Type B pancreatic cell (in vitro differentiated cells): Measurements from ENCODE around the gene ACYP1. TPM values are rescaled to one million over a fixed set of nuclear protein-coding genes. Genes with fewer than 3 reads are reported as not detected.

Experiments
- DNase-seq: peaks from one replicate; pipeline ENCODE4 v3.0.0; 2021; ENCODE audit warnings: mixed read lengths; ENCODE audit not compliant: unreplicated experiment; ENCODE audit errors: extremely low spot score
- H3K27ac Mint-ChIP-seq: 2 replicates; pipeline ENCODE4 v1.8.0; 2021; ENCODE audit warnings: mild to moderate bottlenecking, mixed read lengths
- H3K27me3 Mint-ChIP-seq: 2 replicates; pipeline ENCODE4 v1.8.0; 2021; ENCODE audit warnings: mixed read lengths
- H3K36me3 Mint-ChIP-seq: 2 replicates; pipeline ENCODE4 v1.8.0; 2021; ENCODE audit warnings: mixed read lengths
- H3K4me1 Mint-ChIP-seq: one replicate; pipeline ENCODE4 v1.8.0; 2021; ENCODE audit warnings: mixed read lengths; ENCODE audit not compliant: unreplicated experiment
- H3K4me3 Mint-ChIP-seq: 2 replicates; pipeline ENCODE4 v1.8.0; 2021; ENCODE audit warnings: mild to moderate bottlenecking, mixed read lengths
- H3K9me3 Mint-ChIP-seq: 2 replicates; pipeline ENCODE4 v1.8.0; 2021; ENCODE audit warnings: mixed read lengths
- total RNA-seq: library from RNA; stranded (reverse); gene quantifications from 2 replicates; pipeline ENCODE4 v1.2.1, GENCODE V29; 2021; ENCODE audit warnings: low replicate concordance
- TF ChIP-seq, protein P1 (sequence below): fragments of 200-600 bp; sonication (generic); conservative IDR thresholded peaks from 2 replicates; pipeline ENCODE4 v1.5.0; 2021; ENCODE audit warnings: antibody characterized with exemption, mild to moderate bottlenecking

The ACYP1 gene
- total RNA-seq, 1 donor from 2014 or later = 20.7 TPM

DNA sequence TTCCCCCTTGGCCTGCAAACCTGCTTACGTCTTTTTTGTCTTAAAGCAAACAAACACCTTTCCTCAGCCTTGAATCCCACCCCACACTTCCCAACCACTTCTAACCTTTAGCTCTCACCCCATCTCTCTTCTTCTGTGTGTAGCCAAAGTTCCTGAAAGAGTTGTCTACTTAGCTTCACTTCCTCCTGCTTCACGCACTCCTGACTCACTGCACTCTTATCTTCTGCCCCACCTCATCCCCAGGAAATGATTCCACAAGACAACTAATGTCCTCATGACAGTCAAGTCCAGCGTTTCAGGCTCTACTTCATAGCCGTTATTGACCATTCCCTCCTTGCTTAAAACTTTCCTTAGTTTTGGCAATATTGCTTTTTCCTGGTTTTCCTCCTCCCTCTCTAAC is 38.7 kb downstream of the ACYP1 start:
- no peaks in the 10 kb centered on the region for H3K9me3 Mint-ChIP-seq
- no peak overlapping the region for H3K27ac Mint-ChIP-seq
- no peak for DNase-seq
- H3K4me3 Mint-ChIP-seq = no peak overlapping the region
- peaks cover 21% of the 10 kb centered on the region for H3K36me3 Mint-ChIP-seq
- TF ChIP-seq, protein P1, sequence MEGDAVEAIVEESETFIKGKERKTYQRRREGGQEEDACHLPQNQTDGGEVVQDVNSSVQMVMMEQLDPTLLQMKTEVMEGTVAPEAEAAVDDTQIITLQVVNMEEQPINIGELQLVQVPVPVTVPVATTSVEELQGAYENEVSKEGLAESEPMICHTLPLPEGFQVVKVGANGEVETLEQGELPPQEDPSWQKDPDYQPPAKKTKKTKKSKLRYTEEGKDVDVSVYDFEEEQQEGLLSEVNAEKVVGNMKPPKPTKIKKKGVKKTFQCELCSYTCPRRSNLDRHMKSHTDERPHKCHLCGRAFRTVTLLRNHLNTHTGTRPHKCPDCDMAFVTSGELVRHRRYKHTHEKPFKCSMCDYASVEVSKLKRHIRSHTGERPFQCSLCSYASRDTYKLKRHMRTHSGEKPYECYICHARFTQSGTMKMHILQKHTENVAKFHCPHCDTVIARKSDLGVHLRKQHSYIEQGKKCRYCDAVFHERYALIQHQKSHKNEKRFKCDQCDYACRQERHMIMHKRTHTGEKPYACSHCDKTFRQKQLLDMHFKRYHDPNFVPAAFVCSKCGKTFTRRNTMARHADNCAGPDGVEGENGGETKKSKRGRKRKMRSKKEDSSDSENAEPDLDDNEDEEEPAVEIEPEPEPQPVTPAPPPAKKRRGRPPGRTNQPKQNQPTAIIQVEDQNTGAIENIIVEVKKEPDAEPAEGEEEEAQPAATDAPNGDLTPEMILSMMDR = no peak
- H3K27me3 Mint-ChIP-seq = no peaks in the 10 kb centered on the region
- no peaks in the 10 kb centered on the region for H3K4me1 Mint-ChIP-seq

DNA sequence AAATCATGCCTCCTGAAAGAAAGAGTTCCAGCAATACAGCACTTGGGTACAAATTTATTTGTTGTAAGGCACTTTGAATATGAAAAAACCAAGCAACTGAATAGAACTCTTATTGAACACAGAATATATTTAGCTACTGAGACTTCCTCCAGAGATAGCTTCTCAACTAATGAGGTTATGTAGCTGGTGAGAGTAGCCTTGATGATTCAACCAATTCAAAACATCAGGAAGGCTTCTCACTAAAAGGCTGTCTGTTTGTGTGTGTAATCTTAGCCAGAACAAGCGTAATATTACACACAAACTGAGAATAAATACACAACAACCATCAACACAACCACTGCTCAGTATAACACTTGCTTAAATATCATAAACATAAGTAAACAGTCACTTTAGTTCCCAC is 40.7 kb downstream of the ACYP1 start:
- no peaks in the 10 kb centered on the region for H3K27me3 Mint-ChIP-seq
- H3K27ac Mint-ChIP-seq = no peak overlapping the region
- no peaks in the 10 kb centered on the region for H3K9me3 Mint-ChIP-seq
- TF ChIP-seq, protein P1 = no peak
- H3K36me3 Mint-ChIP-seq = peaks cover 29% of the 10 kb centered on the region
- peaks cover 7% of the 10 kb centered on the region for H3K4me1 Mint-ChIP-seq
- DNase-seq = no peak
- no peak overlapping the region for H3K4me3 Mint-ChIP-seq

DNA sequence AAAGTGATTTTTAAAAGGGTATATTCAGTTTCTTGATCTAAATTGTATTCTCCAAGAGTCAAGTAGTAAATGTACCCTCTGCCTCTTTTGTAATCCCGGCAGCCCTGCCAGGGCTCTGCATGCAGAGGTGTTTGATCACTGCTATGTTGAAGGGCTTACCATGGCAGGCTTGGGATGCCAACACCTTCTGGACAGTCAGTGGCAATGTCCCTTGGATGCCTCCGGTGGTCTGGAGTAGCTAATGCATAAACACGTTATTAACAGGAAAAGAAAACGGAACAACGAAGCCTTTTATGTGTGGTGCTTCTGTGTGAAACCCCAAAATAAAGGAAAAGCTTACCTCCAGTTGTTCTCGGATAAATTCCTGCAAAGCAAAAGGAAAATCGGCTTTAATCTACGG is 41.2 kb downstream of the ACYP1 start:
- Mint-ChIP-seq H3K36me3 (peaks cover 29% of the 10 kb centered on the region), H3K27ac (no peak overlapping the region), H3K27me3 (no peaks in the 10 kb centered on the region), H3K4me3 (no peak overlapping the region), H3K9me3 (no peaks in the 10 kb centered on the region), H3K4me1 (peaks cover 7% of the 10 kb centered on the region)
- DNase-seq = no peak
- TF ChIP-seq, protein P1 = peak; percentile 70

DNA sequence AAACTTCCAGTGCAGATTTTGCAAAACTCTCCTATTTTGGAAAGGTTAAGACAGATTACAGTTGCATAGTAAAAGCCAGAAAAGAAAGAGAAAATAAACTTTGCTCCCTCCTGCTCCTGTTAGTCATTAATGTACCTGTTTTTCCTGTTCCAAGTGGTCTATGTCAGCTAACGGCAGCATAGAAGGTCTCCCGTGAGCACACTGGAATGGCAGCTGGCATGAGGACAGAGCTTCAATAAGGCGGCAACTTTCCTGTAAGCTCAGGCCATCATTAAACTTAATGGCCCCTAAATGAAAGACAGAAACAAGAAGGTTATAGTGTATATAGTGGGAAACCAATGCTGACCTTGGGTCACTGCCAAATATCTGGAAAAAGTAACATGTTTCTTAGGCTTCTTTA is 45.1 kb downstream of the ACYP1 start:
- peaks cover 41% of the 10 kb centered on the region for H3K36me3 Mint-ChIP-seq
- peak overlapping the region; percentile 68 for H3K27ac Mint-ChIP-seq
- peaks cover 7% of the 10 kb centered on the region for H3K4me1 Mint-ChIP-seq

DNA sequence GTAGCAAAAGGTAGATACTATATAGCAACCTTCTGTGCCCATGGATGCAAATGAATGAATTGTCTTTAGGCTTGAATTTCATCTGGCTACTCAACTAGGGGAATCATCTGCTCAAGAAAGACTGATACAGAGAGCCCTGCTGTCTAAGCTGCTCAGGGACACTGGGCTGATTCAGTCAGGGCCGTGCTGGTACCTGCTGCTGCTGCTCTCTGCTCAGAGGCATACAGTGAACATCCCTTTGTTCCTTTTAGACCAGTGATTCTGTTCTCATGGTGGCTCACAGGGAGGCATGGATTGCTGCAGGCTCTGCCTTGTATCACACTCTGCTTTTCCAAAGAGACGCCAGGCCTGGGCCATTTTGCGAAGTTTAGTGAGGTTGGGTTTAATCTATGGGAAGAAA is 47.0 kb downstream of the ACYP1 start:
- H3K9me3 Mint-ChIP-seq = no peaks in the 10 kb centered on the region
- no peaks in the 10 kb centered on the region for H3K27me3 Mint-ChIP-seq
- peaks cover 28% of the 10 kb centered on the region for H3K36me3 Mint-ChIP-seq
- peaks cover 7% of the 10 kb centered on the region for H3K4me1 Mint-ChIP-seq
- H3K4me3 Mint-ChIP-seq = no peak overlapping the region
- no peak for DNase-seq
- peak overlapping the region; percentile 69 for H3K27ac Mint-ChIP-seq
- TF ChIP-seq, protein P1 = no peak

More for the DNA sequence above, 45.1 kb downstream of the ACYP1 start:
- TF ChIP-seq, protein P1 = no peak
- Mint-ChIP-seq H3K9me3 (no peaks in the 10 kb centered on the region), H3K27me3 (no peaks in the 10 kb centered on the region), H3K4me3 (peak overlapping the region; percentile 44)
- no peak for DNase-seq

DNA sequence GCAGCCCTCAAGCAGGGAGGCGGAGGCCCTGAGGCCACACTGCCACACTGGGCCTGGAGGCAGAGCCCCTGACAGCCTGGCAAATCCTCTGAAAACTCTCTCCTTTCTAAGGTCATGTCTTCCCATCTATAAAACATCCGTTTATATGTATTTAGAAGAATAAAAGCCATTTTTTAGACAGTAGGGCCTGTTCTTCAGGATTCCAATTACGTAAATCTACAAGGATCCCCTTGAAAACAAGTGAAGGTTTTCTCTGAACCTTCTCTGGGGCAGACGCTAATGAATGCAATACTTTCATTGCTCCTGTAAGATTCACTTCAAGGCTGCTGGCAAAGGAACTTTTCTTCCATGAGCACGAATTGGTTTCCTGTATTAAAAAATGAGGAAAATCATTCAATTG is 48.3 kb downstream of the ACYP1 start:
- Mint-ChIP-seq H3K27me3 (no peaks in the 10 kb centered on the region), H3K9me3 (no peaks in the 10 kb centered on the region), H3K4me3 (no peak overlapping the region), H3K36me3 (peaks cover 25% of the 10 kb centered on the region), H3K4me1 (peaks cover 7% of the 10 kb centered on the region), H3K27ac (no peak overlapping the region)
- no peak for DNase-seq
- TF ChIP-seq, protein P1 = no peak
